ENCODE measurements around the gene MAPK7. TPM values are rescaled to one million over a fixed set of nuclear protein-coding genes. Genes with fewer than 3 reads are reported as not detected.

Gene MAPK7
- total RNA-seq, 2 donors from 2014 or later, result 36.6 to 37.9 TPM

DNA sequence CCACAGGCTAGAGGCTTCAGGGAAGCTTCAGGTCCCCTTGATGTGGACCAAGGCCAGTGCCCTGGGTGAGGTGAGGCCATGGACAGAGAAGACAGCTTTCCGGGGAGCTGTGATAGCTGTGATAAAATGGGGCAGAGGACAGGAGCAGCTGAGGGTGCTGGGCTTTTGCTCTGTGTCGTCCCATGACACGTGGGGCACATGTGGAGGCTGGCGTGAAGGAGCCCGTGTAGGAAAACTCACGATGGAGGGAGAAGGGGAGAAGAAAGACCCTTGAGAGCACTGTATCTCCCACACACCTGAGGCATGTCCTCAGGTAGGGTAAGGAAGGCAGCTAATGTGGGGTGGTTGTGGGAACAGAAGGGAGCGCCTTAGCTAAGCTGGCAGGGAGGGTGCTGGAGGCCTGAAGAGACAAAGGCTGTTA, 37.1 kb upstream of the MAPK7 start:
- intact Hi-C loops (cut with DNase I), result no loop called here
- DNase-seq, result no peak
- H3K9ac ChIP-seq (ENCODE audit: low read depth in 2 of 2, low read length in 2 of 2), result no peak overlapping the region
- no peaks in the 10 kb centered on the region for H3K27me3 ChIP-seq
- no peak overlapping the region for H3K4me3 ChIP-seq
- H3K36me3 ChIP-seq, result no peaks in the 10 kb centered on the region
- TF ChIP-seq CTCF (IDR thresholded peaks at IDR 0.05), result no peak
- no peaks in the 10 kb centered on the region for H3K4me1 ChIP-seq
- no peak overlapping the region for H3K27ac ChIP-seq
- H3K9me3 ChIP-seq, result no peaks in the 10 kb centered on the region

DNA sequence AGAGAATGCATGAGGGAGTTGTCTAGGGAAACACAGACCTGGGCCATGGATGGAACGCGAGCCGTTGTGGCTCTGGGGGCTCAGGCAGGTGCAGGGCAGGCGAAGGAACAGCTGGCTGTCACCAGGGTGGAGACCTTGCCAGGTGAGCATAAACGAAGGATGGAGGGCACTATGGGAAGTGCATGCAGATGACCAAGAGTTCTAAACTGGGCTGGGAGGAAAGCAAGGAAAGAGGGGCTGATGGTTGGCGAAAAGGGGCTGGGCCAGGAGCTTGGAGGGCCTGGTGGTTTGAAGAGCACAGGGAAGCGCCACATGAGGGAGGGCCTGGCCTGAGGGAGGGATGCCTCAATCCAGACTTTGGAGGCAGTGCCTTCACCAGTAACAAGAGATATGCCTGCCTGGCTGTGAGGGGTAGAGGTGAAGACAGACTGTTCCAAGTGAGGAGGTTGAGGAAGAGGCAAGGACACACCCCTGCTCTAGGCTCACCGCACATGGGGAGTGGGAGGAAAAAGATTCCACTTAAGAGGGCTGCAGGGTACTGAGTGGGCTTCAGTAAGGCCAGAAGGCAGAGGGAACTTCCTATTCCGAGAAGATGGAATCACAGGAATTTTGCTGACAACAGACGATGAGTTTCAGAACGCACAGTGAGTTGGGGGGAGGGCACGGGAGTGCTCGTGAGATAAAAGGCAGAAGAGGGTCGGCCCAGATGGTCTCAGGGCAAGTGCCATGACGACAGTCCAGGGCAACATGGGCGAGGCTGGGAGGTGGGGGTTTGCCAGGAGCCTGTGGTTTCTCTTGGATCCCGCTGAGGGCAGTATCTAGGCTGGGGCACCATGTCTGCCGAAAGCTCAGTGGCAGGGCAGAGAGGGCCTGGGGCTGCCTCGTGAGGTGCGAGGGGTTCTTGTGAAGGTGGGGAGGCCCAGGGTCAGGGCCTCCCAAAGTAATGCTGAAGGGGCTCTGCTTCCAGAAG, 36.4 kb upstream of the MAPK7 start:
- intact Hi-C loops (cut with DNase I), result no loop called here
- no peaks in the 10 kb centered on the region for H3K4me1 ChIP-seq
- no peak for DNase-seq
- H3K27me3 ChIP-seq, result no peaks in the 10 kb centered on the region
- H3K9ac ChIP-seq (ENCODE audit: low read depth in 2 of 2, low read length in 2 of 2), result no peak overlapping the region
- no peak for TF ChIP-seq CTCF (IDR thresholded peaks at IDR 0.05)
- no peak overlapping the region for H3K27ac ChIP-seq
- no peak overlapping the region for H3K4me3 ChIP-seq
- H3K36me3 ChIP-seq, result no peaks in the 10 kb centered on the region
- H3K9me3 ChIP-seq, result no peaks in the 10 kb centered on the region

DNA sequence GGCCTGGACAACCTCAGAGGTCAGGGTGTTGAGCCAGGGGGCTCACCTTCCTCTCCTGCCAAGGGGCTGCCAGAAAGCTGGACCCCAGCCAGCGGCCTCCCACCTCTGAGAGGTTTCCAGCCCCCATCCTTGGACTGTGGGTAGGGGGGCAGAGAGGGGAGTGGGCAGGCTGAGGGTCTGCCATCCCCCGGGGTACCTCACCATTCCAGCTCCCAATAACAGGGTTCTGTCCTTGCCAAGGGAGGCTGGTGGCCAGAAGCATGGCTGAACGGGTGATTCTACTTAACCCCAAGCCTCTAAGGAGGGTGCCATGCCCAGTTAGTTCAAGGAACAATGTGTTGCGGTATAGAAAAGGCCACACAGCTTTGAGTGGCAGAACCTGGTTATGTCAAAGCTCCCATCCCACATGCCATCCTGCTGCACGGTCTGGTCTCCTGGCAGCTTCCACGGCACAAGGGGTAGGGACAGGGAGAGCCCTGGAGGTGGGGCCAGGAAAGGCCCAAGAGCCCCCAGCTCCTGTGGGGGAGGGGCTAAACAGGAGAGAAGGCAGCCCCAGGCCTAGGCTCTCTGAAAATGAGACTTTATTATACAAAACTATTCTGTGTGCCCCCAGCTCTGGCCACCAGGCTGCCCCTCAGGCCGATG, 35.6 kb upstream of the MAPK7 start:
- Histone ChIP-seq H3K9me3 (no peaks in the 10 kb centered on the region), H3K27ac (no peak overlapping the region), H3K4me3 (no peak overlapping the region), H3K9ac (ENCODE audit: low read depth in 2 of 2, low read length in 2 of 2) (no peak overlapping the region), H3K27me3 (no peaks in the 10 kb centered on the region), H3K36me3 (no peaks in the 10 kb centered on the region), H3K4me1 (no peaks in the 10 kb centered on the region)
- no peak for DNase-seq
- no peak for TF ChIP-seq CTCF (IDR thresholded peaks at IDR 0.05)
- intact Hi-C loops (cut with DNase I), result no loop called here

DNA sequence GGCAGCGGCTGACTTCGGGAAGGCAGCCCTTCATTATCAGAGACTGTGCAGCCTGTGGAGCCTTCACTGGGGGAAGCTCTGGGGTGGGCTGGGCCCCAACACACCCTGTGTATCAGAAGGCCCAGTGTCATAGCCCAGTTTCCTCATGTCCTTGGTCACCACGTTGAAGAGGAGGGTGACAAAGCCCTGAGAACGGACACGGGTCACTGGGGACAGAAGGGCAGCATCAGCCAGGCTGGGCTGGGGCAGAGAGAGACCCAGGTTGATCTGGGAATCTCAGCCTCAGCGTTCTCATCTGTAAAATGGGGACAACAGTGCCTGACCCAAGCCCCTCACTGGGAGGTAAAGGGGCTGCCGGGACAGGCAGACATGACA, 35.1 kb upstream of the MAPK7 start:
- Histone ChIP-seq H3K27ac (no peak overlapping the region), H3K9me3 (no peaks in the 10 kb centered on the region), H3K4me1 (no peaks in the 10 kb centered on the region), H3K27me3 (no peaks in the 10 kb centered on the region), H3K36me3 (no peaks in the 10 kb centered on the region), H3K4me3 (no peak overlapping the region), H3K9ac (ENCODE audit: low read depth in 2 of 2, low read length in 2 of 2) (no peak overlapping the region)
- intact Hi-C loops (cut with DNase I), result no loop called here
- TF ChIP-seq CTCF (IDR thresholded peaks at IDR 0.05), result no peak
- DNase-seq, result no peak

DNA sequence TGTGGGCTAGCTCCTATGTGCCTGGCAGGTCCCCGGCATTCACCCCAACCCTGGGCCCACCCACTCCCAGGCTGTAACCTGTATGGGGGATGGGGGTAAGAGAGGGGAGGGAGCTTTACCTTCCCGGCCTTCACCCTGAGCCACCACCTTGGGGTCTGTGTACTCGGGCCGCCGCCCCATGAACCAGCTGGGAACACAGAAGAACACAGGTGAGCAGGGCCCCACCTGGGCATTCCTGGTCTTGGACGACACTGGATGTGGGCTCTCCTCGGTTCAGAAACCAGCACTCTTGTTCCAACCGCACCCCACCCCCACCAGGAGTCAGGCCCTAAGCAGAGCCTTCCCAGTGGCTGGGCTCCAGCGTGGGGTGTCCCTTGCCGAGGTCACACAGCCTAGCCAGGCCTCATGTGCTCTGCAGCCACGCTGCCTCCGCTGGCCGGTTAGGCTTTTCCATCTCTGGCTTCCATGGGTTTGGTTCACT, 34.6 kb upstream of the MAPK7 start:
- no peaks in the 10 kb centered on the region for H3K27me3 ChIP-seq
- H3K9me3 ChIP-seq, result no peaks in the 10 kb centered on the region
- TF ChIP-seq CTCF (IDR thresholded peaks at IDR 0.05), result no peak
- no peaks in the 10 kb centered on the region for H3K36me3 ChIP-seq
- H3K4me1 ChIP-seq, result no peaks in the 10 kb centered on the region
- H3K9ac ChIP-seq (ENCODE audit: low read depth in 2 of 2, low read length in 2 of 2), result no peak overlapping the region
- DNase-seq, result no peak
- no peak overlapping the region for H3K4me3 ChIP-seq
- intact Hi-C loops (cut with DNase I), result no loop called here
- H3K27ac ChIP-seq, result no peak overlapping the region
